Stomach (tissue), 9 donors: ENCODE measurements around the gene KLK8. TPM values are rescaled to one million over a fixed set of nuclear protein-coding genes. Genes with fewer than 3 reads are reported as not detected.

ENCODE experiments used
- DNase-seq, 2 donors: peaks; one replicate each; pipeline versions ENCODE4 v3.0.0 to v3.0.0-alpha.2; 2013 to 2019
- H3K27ac ChIP-seq, 5 donors: fragments of 200-600 bp in 4 of 5; sonication (generic) in 4 of 5; one replicate each; pipeline ENCODE4 v1.5.1; 2013 to 2019; ENCODE audit warnings: mild to moderate bottlenecking in 1 of 5, moderate library complexity in 1 of 5
- H3K27me3 ChIP-seq, 3 donors: fragments of 200-600 bp; sonication (generic); one replicate each; pipeline ENCODE4 v1.5.1; 2017 to 2019; ENCODE audit warnings: mixed run types in 1 of 3
- H3K36me3 ChIP-seq, 4 donors: fragments of 200-600 bp; sonication (generic); 1 replicate in 3 of 4; 2 replicates in 1 of 4; pipeline ENCODE4 v1.5.1; 2016 to 2019
- H3K4me1 ChIP-seq, 4 donors: fragments of 200-600 bp; sonication (generic); one replicate each; pipeline ENCODE4 v1.5.1; 2016 to 2019
- H3K4me3 ChIP-seq, 4 donors: fragments of 200-600 bp; sonication (generic) in 3 of 4; one replicate each; pipeline ENCODE4 v1.5.1; 2016 to 2019; ENCODE audit warnings: mild to moderate bottlenecking in 1 of 4
- H3K9me3 ChIP-seq, 4 donors: fragments of 200-600 bp; sonication (generic); one replicate each; pipeline ENCODE4 v1.5.1; 2016 to 2019
- EP300 ChIP-seq: sonication (generic); formaldehyde crosslinking; IDR thresholded peaks from one replicate; pipeline ENCODE4 v1.6.1; 2017; ENCODE audit warnings: antibody characterized with exemption
- POLR2A ChIP-seq, 4 donors: fragments of 450-650 bp; IDR thresholded peaks; one replicate each; pipeline ENCODE4 v1.6.1; 2016; ENCODE audit warnings: antibody characterized with exemption in 4 of 4, control low read depth in 2 of 4, mild to moderate bottlenecking in 1 of 4, moderate library complexity in 1 of 4
- POLR2AphosphoS5 ChIP-seq, 3 donors: sonication (generic); formaldehyde crosslinking; IDR thresholded peaks; one replicate each; pipeline ENCODE4 v1.6.1; 2016; ENCODE audit warnings: antibody characterized with exemption in 3 of 3
- WGBS, 5 donors: extraction: QIAGEN DNeasy Blood & Tissue Kit in 3 of 5; methylation state at CpG; one replicate each; pipeline versions ENCODE4 v1.1.5 to v1.1.7; 2013 to 2018; 5-methylcytosine and 5-hydroxymethylcytosine counted together
- intact Hi-C: fragments of 100-400 bp; cut with DNase I; formaldehyde crosslinking; loops from one replicate; pipeline ENCODE4 v1.15.1; 2023; ENCODE audit warnings: low total_unique reads
- polyA plus RNA-seq, 3 donors: library from polyadenylated mRNA; stranded (reverse); fragments of 200-250 nt; gene quantifications; one replicate each; pipeline ENCODE4 v1.2.3, GENCODE V29; 2013
- total RNA-seq, 5 donors: library from RNA; depleted of rRNA; stranded (reverse); fragments of >200 nt; gene quantifications; one replicate each; pipeline versions ENCODE4 v1.1.0 to v1.2.3, GENCODE V29; 2014 to 2016
- TF ChIP-seq, protein P1 (sequence below), 7 experiments: fragments of 450-650 bp in 4 of 7; fragments of 200-600 bp in 3 of 7; sonication (generic) in 3 of 7; IDR thresholded peaks; one replicate each; pipeline ENCODE4 v1.5.1; 2016 to 2019; ENCODE audit warnings: antibody characterized with exemption in 7 of 7, control low read depth in 2 of 7, mild to moderate bottlenecking in 1 of 7
- donor health status: healthy with polysubstance abuse.
- donor health status: Bipolar disorder and iron deficiency.
- donor health status: healthy.

The KLK8 gene
- total and polyA plus RNA-seq, 8 donors = 116 TPM; not detected in 7

DNA sequence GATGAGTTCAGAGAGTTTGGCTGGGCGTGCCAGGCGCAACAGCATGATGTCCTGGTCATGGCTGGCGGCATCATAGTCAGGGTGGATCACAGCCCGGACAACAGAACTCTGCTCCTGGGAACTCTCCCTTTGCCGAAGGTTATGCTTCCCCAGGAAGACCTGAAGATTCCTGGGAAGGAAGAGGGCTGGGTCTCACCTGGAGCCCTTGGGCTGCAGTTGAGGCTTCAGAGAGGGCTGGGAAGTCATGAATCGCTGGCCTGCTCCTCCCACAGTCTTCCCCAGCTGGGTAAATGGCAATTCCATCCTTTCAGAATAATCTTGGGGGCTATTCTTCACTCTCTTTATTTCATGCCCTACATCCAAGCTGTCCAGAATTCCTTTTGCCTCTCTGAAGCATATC lies 38.0 kb downstream of the KLK8 start:
- 70 to 88% (median 80%) methylated on average over 6 of the region's 6 CpGs for WGBS, 5 donors
- Histone ChIP-seq H3K9me3 (no peaks in the 10 kb centered on the region), H3K36me3 (no peaks in the 10 kb centered on the region), H3K4me3 (no peak overlapping the region), H3K27me3 (peaks cover 0 to 76% (median 2%) of the 10 kb centered on the region in 3 donors), H3K4me1 (no peaks in the 10 kb centered on the region), H3K27ac (no peak overlapping the region)
- intact Hi-C loops = no loop called here
- no peak for DNase-seq
- TF ChIP-seq EP300 (no peak), POLR2A (IDR thresholded peaks at IDR 0.05) (no peak), POLR2AphosphoS5 (IDR thresholded peaks at IDR 0.05) (no peak)
- TF ChIP-seq, protein P1, sequence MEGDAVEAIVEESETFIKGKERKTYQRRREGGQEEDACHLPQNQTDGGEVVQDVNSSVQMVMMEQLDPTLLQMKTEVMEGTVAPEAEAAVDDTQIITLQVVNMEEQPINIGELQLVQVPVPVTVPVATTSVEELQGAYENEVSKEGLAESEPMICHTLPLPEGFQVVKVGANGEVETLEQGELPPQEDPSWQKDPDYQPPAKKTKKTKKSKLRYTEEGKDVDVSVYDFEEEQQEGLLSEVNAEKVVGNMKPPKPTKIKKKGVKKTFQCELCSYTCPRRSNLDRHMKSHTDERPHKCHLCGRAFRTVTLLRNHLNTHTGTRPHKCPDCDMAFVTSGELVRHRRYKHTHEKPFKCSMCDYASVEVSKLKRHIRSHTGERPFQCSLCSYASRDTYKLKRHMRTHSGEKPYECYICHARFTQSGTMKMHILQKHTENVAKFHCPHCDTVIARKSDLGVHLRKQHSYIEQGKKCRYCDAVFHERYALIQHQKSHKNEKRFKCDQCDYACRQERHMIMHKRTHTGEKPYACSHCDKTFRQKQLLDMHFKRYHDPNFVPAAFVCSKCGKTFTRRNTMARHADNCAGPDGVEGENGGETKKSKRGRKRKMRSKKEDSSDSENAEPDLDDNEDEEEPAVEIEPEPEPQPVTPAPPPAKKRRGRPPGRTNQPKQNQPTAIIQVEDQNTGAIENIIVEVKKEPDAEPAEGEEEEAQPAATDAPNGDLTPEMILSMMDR (IDR thresholded peaks at IDR 0.05) = no peak

DNA sequence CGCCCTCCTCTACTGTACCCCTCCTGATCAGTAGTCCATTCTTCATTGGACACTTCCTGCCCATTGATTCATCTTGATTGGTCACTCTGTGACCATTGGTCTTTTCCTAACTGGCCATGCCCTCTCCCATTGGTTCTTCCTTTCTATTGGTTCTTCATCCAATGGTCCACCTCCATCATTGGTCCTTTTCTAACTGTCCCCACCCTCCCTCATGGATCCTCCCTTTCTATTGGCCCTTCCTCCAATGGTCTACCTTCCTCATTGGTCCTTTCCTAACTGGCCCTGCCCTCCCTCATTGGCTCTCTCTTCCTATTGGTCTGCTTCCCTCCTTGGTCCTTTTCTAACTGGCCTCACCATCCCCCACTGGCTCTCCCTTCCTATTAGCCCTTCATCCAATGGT lies 39.2 kb downstream of the KLK8 start:
- Histone ChIP-seq H3K9me3 (no peaks in the 10 kb centered on the region), H3K4me3 (no peak overlapping the region), H3K27me3 (peaks cover 0 to 77% (median 8%) of the 10 kb centered on the region in 3 donors), H3K4me1 (no peaks in the 10 kb centered on the region), H3K27ac (no peak overlapping the region), H3K36me3 (no peaks in the 10 kb centered on the region)
- no peak for TF ChIP-seq POLR2AphosphoS5 (IDR thresholded peaks at IDR 0.05)
- TF ChIP-seq EP300 = no peak
- TF ChIP-seq POLR2A (IDR thresholded peaks at IDR 0.05) = no peak
- WGBS, 5 donors = 78 to 95% (median 90%) methylated on average over 1 of the region's 1 CpG
- intact Hi-C loops = no loop called here
- no peak for DNase-seq

DNA sequence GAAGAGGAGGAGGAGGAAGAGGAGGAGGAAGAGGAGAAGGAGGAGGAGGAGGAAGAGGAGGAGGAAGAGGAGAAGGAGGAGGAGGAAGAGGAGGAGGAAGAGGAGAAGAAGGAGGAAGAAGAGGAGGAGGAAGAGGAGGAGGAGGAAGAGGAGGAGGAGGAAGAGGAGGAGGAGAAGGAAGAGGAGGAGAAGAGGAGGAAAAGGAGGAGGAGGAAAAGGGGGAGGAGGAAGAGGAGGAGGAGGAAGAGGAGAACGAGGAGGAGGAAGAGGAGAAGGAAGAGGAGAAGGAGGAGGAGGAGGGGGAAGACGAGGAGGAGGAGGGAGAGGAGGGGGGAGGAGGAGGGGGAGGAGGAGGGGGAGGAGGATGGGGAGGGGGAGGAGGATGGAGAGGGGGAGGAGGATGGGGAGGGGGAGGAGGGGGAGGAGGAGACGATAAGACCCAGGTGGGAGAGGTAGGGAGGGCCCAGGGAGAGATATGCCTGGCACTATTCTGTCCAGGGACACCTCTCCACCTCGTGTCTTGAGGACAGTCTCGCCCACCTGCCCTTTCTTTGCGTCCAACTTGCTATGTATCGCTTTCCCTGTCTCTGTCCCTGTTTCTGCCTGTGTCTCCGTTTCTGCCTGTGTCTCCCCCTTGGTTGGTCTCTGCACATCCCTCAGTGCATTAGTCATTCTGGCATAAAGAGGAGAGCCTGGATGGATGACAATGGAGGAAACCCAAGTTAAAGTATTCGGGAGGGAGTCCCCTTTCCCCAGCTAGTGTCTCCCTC lies 41.5 kb downstream of the KLK8 start:
- H3K36me3 ChIP-seq = no peaks in the 10 kb centered on the region
- peaks cover 0 to 62% (median 8%) of the 10 kb centered on the region in 3 donors for H3K27me3 ChIP-seq
- no peaks in the 10 kb centered on the region for H3K9me3 ChIP-seq
- WGBS, 5 donors = 55 to 64% (median 59%) methylated on average over 6 to 9 of the region's 9 CpGs
- no peak overlapping the region for H3K27ac ChIP-seq
- TF ChIP-seq, protein P1 (IDR thresholded peaks at IDR 0.05) = no peak
- TF ChIP-seq POLR2AphosphoS5 (IDR thresholded peaks at IDR 0.05) = no peak
- intact Hi-C loops = no loop called here
- H3K4me3 ChIP-seq = no peak overlapping the region
- no peaks in the 10 kb centered on the region for H3K4me1 ChIP-seq
- no peak for DNase-seq

DNA sequence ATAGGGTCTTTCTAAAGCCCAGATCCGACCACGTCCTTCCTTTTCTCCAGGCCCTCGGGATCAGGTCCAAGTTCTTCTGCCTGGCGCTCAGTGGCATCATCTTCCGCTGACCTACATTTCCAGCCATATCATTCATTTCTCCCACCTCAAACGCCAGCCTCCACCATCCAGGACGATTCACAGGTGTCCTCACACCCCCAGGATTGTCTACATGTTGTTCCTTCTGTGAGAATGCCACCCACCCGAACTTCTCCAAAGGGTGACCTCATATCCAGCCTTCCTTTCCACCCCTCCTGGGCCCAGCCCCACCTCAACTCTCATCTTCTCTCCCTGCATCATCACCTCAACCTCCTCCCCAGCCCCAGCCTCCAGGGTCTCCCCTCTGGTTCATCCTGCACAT lies 43.8 kb downstream of the KLK8 start:
- peaks cover 0 to 55% (median 10%) of the 10 kb centered on the region in 3 donors for H3K27me3 ChIP-seq

More for the DNA sequence above, 43.8 kb downstream of the KLK8 start:
- H3K36me3 ChIP-seq = no peaks in the 10 kb centered on the region
- DNase-seq = no peak
- intact Hi-C loops = no loop called here
- TF ChIP-seq EP300 = no peak
- TF ChIP-seq POLR2AphosphoS5 (IDR thresholded peaks at IDR 0.05) = no peak
- TF ChIP-seq, protein P1 (IDR thresholded peaks at IDR 0.05) = no peak
- no peak for TF ChIP-seq POLR2A (IDR thresholded peaks at IDR 0.05)
- no peak overlapping the region for H3K4me3 ChIP-seq
- H3K4me1 ChIP-seq = no peaks in the 10 kb centered on the region
- H3K27ac ChIP-seq = no peak overlapping the region
- WGBS, 5 donors = 67 to 79% (median 75%) methylated on average over 8 of the region's 8 CpGs
- no peaks in the 10 kb centered on the region for H3K9me3 ChIP-seq
